Measurements from ENCODE around the gene ADAMTS19. TPM values are rescaled to one million over a fixed set of nuclear protein-coding genes. Genes with fewer than 3 reads are reported as not detected.

Gene ADAMTS19
- total and polyA plus RNA-seq, 9 of the 15 experiments (the other 6 are each of a cell fraction or from before 2014, with no cell fraction given): not detected

GRCh38 chr5:129593525-129593924, 133.4 kb downstream of the ADAMTS19 start:
- Histone ChIP-seq H3K9me1 (ENCODE audit: control insufficient read depth, insufficient read depth, low read length) (no peaks in the 10 kb centered on the region), H2AFZ (ENCODE audit: low read depth, low read length) (no peak overlapping the region), H4K20me1 (replicated peaks; ENCODE audit: control insufficient read depth, insufficient read depth, low read length) (no peaks in the 10 kb centered on the region), H3K4me2 (ENCODE audit: insufficient read depth, low read length) (no peak overlapping the region), H3K9me3 (replicated peaks; ENCODE audit: control insufficient read depth, insufficient read depth, low read depth, low read length) (no peaks in the 10 kb centered on the region; the same call in 1 of the 2 replicates), H3K27me3 (ENCODE audit: control insufficient read depth in 2 of 2, insufficient read depth in 2 of 2, low read length in 2 of 2) (no peaks in the 10 kb centered on the region), H3K27ac (ENCODE audit: extremely low read depth, low read depth, low read length) (no peak overlapping the region), H3K9ac (ENCODE audit: insufficient read depth in 1 of 2, low read depth in 2 of 2, low read length in 2 of 2) (no peak overlapping the region), H3K4me3 (no peak overlapping the region), H3K36me3 (ENCODE audit: control insufficient read depth, insufficient read depth, low read length) (no peaks in the 10 kb centered on the region), H3K4me1 (replicated peaks in 1 of 2; ENCODE audit: control insufficient read depth in 2 of 2, insufficient read depth in 2 of 2, low read length in 2 of 2) (no peaks in the 10 kb centered on the region), H3K79me2 (ENCODE audit: control insufficient read depth, insufficient read depth, low read length) (no peaks in the 10 kb centered on the region)
- intact Hi-C loops (cut with micrococcal nuclease) (no loop called here), in situ Hi-C loops (cut with MboI) (no loop called here)
- TF ChIP-seq NFXL1 (CRISPR knock-in tag; IDR thresholded peaks at IDR 0.05) (no peak), MCM5 (IDR thresholded peaks at IDR 0.05; ENCODE audit: low read depth) (no peak), DACH1 (IDR thresholded peaks at IDR 0.05; ENCODE audit: partially characterized antibody) (no peak), BCOR (IDR thresholded peaks at IDR 0.05) (no peak), ADNP (tag; IDR thresholded peaks at IDR 0.05) (no peak), ZKSCAN8 (CRISPR knock-in tag; IDR thresholded peaks at IDR 0.05) (no peak)
- TF ChIP-seq, protein P1, sequence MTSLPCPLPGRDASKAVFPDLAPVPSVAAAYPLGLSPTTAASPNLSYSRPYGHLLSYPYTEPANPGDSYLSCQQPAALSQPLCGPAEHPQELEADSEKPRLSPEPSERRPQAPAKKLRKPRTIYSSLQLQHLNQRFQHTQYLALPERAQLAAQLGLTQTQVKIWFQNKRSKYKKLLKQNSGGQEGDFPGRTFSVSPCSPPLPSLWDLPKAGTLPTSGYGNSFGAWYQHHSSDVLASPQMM (CRISPR knock-in tag; IDR thresholded peaks at IDR 0.05): no peak
- TF ChIP-seq, protein P2, sequence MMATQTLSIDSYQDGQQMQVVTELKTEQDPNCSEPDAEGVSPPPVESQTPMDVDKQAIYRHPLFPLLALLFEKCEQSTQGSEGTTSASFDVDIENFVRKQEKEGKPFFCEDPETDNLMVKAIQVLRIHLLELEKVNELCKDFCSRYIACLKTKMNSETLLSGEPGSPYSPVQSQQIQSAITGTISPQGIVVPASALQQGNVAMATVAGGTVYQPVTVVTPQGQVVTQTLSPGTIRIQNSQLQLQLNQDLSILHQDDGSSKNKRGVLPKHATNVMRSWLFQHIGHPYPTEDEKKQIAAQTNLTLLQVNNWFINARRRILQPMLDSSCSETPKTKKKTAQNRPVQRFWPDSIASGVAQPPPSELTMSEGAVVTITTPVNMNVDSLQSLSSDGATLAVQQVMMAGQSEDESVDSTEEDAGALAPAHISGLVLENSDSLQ (IDR thresholded peaks at IDR 0.05): no peak
- BruUV-seq (replicated peaks): no TSS peak
- ATAC-seq (no peak), FAIRE-seq (no peak), DNase-seq (ENCODE audit: extremely low read depth in 1 of 4, low spot score in 3 of 4) (no peak)
- WGBS (ENCODE audit: insufficient coverage, low coverage, missing lambda C conversion rate): 0% methylated on average over 2 of the region's 2 CpGs
- POLR2A ChIA-PET: no interaction called here
- CTCF ChIA-PET (ENCODE audit: low intra/inter-chr PET ratio): no interaction called here

All from K562 (cell line).